Bronchial epithelial cell (primary cell): ENCODE data around the gene DTX1. TPM values are rescaled to one million over a fixed set of nuclear protein-coding genes. Genes with fewer than 3 reads are reported as not detected.

ENCODE experiments used
- DNase-seq: peaks from one replicate; pipeline ENCODE4 v3.0.0-alpha.2; 2010; ENCODE audit warnings: low read depth
- FAIRE-seq: peaks from 2 replicates; lab custom pipeline; 2011; peaks lifted over from hg19 to GRCh38; lab: Jason Lieb, UNC
- H3K27me3 ChIP-seq: 2 replicates; pipeline ENCODE4 v1.5.1; 2011; ENCODE audit warnings: low read length; ENCODE audit not compliant: control insufficient read depth, insufficient read depth
- H3K36me3 ChIP-seq: 2 replicates; pipeline ENCODE4 v1.5.1; 2011; ENCODE audit warnings: low read length; ENCODE audit not compliant: control insufficient read depth, insufficient read depth
- H3K4me3 ChIP-seq: 2 replicates; pipeline ENCODE4 v1.5.1; 2011; ENCODE audit warnings: mild to moderate bottlenecking, low read depth, low read length, control low read depth
- total RNA-seq: library from RNA; depleted of rRNA; stranded (reverse); fragments of >200 nt; gene quantifications from 2 replicates; pipeline ENCODE4 v1.2.1, GENCODE V29; 2014
- TF ChIP-seq, protein P1 (sequence below): IDR thresholded peaks from 2 replicates; pipeline ENCODE4 v1.5.1; 2011; ENCODE audit warnings: mild to moderate bottlenecking, moderate library complexity, low read length, control low read depth, inconsistent platforms; ENCODE audit not compliant: insufficient read depth, severe bottlenecking

The DTX1 gene
- total RNA-seq, 1 donor from 2014 or later, result not detected

GRCh38 chr12:113060336-113060960 lies 3.9 kb downstream of the DTX1 start:
- peaks cover 21% of the 10 kb centered on the region for H3K27me3 ChIP-seq
- TF ChIP-seq, protein P1, sequence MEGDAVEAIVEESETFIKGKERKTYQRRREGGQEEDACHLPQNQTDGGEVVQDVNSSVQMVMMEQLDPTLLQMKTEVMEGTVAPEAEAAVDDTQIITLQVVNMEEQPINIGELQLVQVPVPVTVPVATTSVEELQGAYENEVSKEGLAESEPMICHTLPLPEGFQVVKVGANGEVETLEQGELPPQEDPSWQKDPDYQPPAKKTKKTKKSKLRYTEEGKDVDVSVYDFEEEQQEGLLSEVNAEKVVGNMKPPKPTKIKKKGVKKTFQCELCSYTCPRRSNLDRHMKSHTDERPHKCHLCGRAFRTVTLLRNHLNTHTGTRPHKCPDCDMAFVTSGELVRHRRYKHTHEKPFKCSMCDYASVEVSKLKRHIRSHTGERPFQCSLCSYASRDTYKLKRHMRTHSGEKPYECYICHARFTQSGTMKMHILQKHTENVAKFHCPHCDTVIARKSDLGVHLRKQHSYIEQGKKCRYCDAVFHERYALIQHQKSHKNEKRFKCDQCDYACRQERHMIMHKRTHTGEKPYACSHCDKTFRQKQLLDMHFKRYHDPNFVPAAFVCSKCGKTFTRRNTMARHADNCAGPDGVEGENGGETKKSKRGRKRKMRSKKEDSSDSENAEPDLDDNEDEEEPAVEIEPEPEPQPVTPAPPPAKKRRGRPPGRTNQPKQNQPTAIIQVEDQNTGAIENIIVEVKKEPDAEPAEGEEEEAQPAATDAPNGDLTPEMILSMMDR, result no peak
- no peaks in the 10 kb centered on the region for H3K36me3 ChIP-seq
- no peak overlapping the region for H3K4me3 ChIP-seq
- DNase-seq (no peak), FAIRE-seq (no peak)

DNA sequence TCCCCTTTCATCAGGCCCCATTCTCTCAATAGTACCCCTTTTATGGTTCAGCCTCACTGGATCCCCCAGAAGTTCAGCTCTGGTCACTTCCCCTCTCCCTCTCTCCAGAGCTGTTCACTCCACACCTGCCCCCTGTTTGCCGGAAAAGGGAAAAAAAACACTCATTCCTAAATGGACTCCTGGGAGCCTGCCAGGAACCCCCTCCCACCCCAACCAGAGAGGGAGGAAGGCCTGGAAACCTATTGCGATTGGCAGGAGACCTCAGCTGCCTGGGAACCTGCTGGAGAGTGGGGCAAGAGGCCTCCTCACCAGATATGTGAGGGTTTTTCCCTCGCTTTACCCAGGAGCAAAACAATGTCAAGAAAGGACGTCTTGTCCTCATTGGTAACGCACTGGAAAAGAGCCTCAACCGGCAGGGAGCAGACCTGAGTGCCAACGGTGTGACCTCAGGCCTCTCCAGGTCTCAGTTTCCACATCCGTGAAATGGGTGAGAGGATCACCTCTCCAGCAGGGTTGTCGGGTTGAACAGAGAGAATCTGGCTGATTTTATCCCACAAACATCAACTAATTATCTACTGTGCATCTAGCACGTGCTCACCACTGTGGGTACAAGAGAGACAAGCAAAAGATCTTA lies 4.6 kb downstream of the DTX1 start:
- TF ChIP-seq, protein P1, result no peak
- Histone ChIP-seq H3K36me3 (no peaks in the 10 kb centered on the region), H3K4me3 (no peak overlapping the region), H3K27me3 (peaks cover 14% of the 10 kb centered on the region)
- FAIRE-seq (no peak), DNase-seq (no peak)

- peaks cover 6% of the 10 kb centered on the region for H3K27me3 ChIP-seq
- TF ChIP-seq, protein P1, result no peak
- DNase-seq, result no peak
Measured at GRCh38 chr12:113062502-113063395, 6.2 kb downstream of the DTX1 start.

DNA sequence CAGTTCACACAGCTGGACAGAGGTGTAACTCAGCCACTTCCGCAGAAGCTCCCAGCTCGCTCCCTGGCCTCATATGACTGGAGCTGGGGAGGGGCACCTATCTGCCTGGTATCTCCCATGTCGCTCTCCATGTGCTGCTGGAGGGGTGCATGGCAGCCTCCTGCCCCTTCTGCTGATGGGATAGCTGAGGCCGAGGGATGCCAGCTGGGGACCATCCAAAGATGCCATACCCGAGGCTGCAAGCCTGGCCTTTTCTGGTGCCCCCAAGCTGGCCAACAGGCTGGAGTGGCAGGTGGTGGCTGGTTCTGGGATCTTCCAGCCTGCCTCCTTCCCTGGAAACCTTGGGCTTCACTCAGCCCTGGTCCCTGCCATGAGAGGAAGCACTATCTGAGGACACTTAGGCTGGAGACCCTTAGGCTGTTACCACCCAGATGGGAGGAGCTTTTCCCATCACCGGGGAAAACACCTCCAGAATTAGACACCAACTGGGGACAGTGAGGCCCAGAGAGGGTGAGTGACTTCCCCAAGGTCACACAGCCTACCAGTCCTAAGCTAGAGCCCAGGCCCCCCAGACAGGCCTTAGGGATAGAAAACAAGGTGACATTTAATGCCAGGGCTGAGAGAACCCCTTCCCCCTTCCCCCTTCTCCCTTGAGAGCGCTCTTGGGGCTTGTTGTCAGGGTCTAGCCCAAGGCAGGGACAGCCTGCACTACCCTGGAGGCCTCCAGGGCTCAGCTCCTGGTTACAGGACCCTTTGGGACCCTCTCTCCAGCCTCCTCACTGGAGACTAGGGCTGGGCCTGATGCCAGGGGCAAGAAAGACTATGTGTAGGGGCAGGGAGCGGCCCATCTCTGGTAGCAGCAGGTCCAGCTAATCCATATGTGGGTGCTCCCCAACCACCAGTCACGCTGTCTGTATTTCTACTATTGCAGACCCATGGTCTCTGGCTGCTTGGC lies 7.1 kb downstream of the DTX1 start:
- TF ChIP-seq, protein P1, result no peak
- Histone ChIP-seq H3K27me3 (no peaks in the 10 kb centered on the region), H3K4me3 (no peak overlapping the region), H3K36me3 (no peaks in the 10 kb centered on the region)
- FAIRE-seq, result no peak
- no peak for DNase-seq

More at GRCh38 chr12:113062502-113063395, 6.2 kb downstream of the DTX1 start:
- FAIRE-seq, result no peak
- Histone ChIP-seq H3K4me3 (no peak overlapping the region), H3K36me3 (no peaks in the 10 kb centered on the region)

- FAIRE-seq (no peak), DNase-seq (no peak)
- H3K36me3 ChIP-seq, result no peaks in the 10 kb centered on the region
- H3K4me3 ChIP-seq, result no peak overlapping the region
- TF ChIP-seq, protein P1, result no peak
- no peaks in the 10 kb centered on the region for H3K27me3 ChIP-seq
Measured at GRCh38 chr12:113064395-113065125, 8.0 kb downstream of the DTX1 start.
